ENCODE measurements around the gene BICD2.

BICD2 gene

DNA sequence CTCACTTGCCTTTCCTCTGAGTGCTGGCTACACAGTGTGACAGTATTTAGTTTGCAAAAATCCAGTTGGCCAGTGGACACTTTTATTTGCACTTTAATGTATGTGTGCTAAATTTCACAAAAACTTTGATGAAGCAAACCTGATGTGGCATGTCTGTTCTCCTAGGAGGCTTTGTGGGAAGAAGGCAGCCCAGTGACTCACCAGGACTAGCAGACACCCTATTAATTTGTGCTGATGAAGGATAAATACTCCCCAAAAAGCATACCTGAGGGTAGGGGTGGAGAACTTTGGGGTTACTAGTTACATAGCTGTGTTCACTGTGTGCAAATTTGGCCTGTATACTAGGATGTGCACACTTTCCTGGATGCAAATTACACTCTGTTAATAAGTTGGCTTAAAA is 55.4 kb downstream of the BICD2 start:
- Histone ChIP-seq H3K4me2 (ENCODE audit: insufficient read depth, low read length) (no peak overlapping the region), H3K9me3 (ENCODE audit: insufficient read depth, low read length, severe bottlenecking) (no peaks in the 10 kb centered on the region), H3K4me1 (ENCODE audit: insufficient read depth, low read length) (no peaks in the 10 kb centered on the region), H3K4me3 (ENCODE audit: low read depth in 1 of 2, low read length in 2 of 2) (no peak overlapping the region), H2AFZ (ENCODE audit: low read depth, low read length) (no peak overlapping the region), H3K27ac (ENCODE audit: low read length) (no peak overlapping the region), H3K27me3 (ENCODE audit: insufficient read depth, low read length, poor library complexity) (no peaks in the 10 kb centered on the region), H4K20me1 (ENCODE audit: insufficient read depth, low read length) (peaks cover 5% of the 10 kb centered on the region; the same call in 1 of the 2 replicates), H3K36me3 (ENCODE audit: insufficient read depth, low read length) (peaks cover 48% of the 10 kb centered on the region), H3K9ac (ENCODE audit: low read depth, low read length) (no peak overlapping the region), H3K79me2 (ENCODE audit: insufficient read depth, low read length) (no peaks in the 10 kb centered on the region)
- TF ChIP-seq, protein P1, sequence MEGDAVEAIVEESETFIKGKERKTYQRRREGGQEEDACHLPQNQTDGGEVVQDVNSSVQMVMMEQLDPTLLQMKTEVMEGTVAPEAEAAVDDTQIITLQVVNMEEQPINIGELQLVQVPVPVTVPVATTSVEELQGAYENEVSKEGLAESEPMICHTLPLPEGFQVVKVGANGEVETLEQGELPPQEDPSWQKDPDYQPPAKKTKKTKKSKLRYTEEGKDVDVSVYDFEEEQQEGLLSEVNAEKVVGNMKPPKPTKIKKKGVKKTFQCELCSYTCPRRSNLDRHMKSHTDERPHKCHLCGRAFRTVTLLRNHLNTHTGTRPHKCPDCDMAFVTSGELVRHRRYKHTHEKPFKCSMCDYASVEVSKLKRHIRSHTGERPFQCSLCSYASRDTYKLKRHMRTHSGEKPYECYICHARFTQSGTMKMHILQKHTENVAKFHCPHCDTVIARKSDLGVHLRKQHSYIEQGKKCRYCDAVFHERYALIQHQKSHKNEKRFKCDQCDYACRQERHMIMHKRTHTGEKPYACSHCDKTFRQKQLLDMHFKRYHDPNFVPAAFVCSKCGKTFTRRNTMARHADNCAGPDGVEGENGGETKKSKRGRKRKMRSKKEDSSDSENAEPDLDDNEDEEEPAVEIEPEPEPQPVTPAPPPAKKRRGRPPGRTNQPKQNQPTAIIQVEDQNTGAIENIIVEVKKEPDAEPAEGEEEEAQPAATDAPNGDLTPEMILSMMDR (IDR thresholded peaks at IDR 0.05; ENCODE audit: borderline replicate concordance, extremely low read depth, low read length, poor library complexity, severe bottlenecking): no peak
- no peak for TF ChIP-seq EZH2 (IDR thresholded peaks at IDR 0.05; ENCODE audit: borderline replicate concordance, low read depth, low read length, severe bottlenecking)
- no peak for DNase-seq
- ATAC-seq (ENCODE audit: insufficient read depth, low read depth): no peak

DNA sequence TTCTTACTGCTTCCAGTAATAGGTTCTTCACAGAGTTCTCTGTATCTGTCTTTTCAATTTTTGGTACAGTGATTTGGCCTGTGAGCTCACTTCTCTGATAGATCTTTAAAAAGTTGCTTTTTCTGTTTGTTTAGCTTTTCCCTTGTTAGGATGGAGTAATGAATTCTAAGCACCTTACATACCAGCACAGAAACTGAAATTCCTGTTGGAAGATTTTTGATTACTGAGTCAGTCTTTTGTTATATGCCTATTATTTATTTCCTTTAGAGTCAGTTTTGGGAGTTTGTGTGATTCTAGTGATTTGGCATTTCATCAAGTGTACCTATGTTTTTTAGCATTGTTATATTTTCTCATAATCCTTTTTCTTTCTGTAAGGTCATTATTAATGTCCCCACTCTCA is 57.1 kb downstream of the BICD2 start:
- H3K9me3 ChIP-seq (ENCODE audit: insufficient read depth, low read length, severe bottlenecking): no peaks in the 10 kb centered on the region
- peaks cover 5% of the 10 kb centered on the region; the same call in 1 of the 2 replicates for H4K20me1 ChIP-seq (ENCODE audit: insufficient read depth, low read length)
- TF ChIP-seq, protein P1 (IDR thresholded peaks at IDR 0.05; ENCODE audit: borderline replicate concordance, extremely low read depth, low read length, poor library complexity, severe bottlenecking): no peak
- no peaks in the 10 kb centered on the region for H3K27me3 ChIP-seq (ENCODE audit: insufficient read depth, low read length, poor library complexity)
- no peak overlapping the region for H3K9ac ChIP-seq (ENCODE audit: low read depth, low read length)
- H3K4me1 ChIP-seq (ENCODE audit: insufficient read depth, low read length): no peaks in the 10 kb centered on the region
- no peak overlapping the region for H2AFZ ChIP-seq (ENCODE audit: low read depth, low read length)
- DNase-seq (no peak), ATAC-seq (ENCODE audit: insufficient read depth, low read depth) (no peak)
- peaks cover 32% of the 10 kb centered on the region for H3K36me3 ChIP-seq (ENCODE audit: insufficient read depth, low read length)
- no peak overlapping the region for H3K4me2 ChIP-seq (ENCODE audit: insufficient read depth, low read length)
- no peak overlapping the region for H3K4me3 ChIP-seq (ENCODE audit: low read depth in 1 of 2, low read length in 2 of 2)
- H3K27ac ChIP-seq (ENCODE audit: low read length): no peak overlapping the region
- no peaks in the 10 kb centered on the region for H3K79me2 ChIP-seq (ENCODE audit: insufficient read depth, low read length)

DNA sequence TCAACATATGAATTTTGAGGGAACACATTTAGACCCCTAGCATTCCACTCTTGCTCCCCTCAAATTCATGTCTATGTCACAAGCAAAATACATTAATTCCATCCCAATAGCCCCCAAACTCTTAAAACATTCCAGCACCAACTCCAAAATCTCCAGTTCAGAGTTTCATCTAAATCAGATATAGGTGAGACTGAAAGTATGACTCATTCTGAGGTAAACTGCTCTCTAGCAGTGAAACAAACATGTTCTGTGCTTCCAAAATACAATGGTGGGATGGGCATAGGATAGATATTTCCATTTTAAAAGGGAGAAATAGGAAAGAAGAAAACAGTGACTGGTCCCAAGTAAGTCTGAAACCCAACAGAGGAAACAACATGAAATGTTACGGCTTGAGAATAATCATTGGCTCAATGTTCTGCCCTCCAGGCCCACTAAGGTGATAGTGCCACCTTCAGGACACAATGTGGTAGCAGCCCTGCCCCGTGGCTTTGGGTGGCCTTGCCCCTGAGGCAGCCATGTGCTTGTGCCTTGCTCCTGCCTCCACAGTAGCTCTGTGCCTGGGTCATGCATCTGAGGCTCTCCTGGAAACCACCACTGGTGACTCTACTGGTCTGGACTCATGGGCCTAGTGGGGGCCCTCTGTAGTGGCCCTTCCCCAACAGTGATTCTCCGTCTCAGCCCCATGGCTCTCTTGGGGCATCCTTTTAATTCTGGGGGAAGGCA is 58.3 kb downstream of the BICD2 start:
- ATAC-seq (ENCODE audit: insufficient read depth, low read depth) (peak; percentile 76), DNase-seq (peak; percentile 19)
- Histone ChIP-seq H3K9me3 (ENCODE audit: insufficient read depth, low read length, severe bottlenecking) (no peaks in the 10 kb centered on the region), H3K4me1 (ENCODE audit: insufficient read depth, low read length) (no peaks in the 10 kb centered on the region), H2AFZ (ENCODE audit: low read depth, low read length) (no peak overlapping the region), H4K20me1 (ENCODE audit: insufficient read depth, low read length) (peaks cover 5% of the 10 kb centered on the region; the same call in 1 of the 2 replicates), H3K4me2 (ENCODE audit: insufficient read depth, low read length) (no peak overlapping the region), H3K4me3 (ENCODE audit: low read depth in 1 of 2, low read length in 2 of 2) (no peak overlapping the region), H3K9ac (ENCODE audit: low read depth, low read length) (no peak overlapping the region), H3K27me3 (ENCODE audit: insufficient read depth, low read length, poor library complexity) (no peaks in the 10 kb centered on the region), H3K36me3 (ENCODE audit: insufficient read depth, low read length) (peaks cover 24% of the 10 kb centered on the region), H3K27ac (ENCODE audit: low read length) (no peak overlapping the region), H3K79me2 (ENCODE audit: insufficient read depth, low read length) (no peaks in the 10 kb centered on the region)
- no peak for TF ChIP-seq EZH2 (IDR thresholded peaks at IDR 0.05; ENCODE audit: borderline replicate concordance, low read depth, low read length, severe bottlenecking)
- TF ChIP-seq, protein P1 (IDR thresholded peaks at IDR 0.05; ENCODE audit: borderline replicate concordance, extremely low read depth, low read length, poor library complexity, severe bottlenecking): peak; percentile 64
